ENCODE results near the gene PPP4R3B.

PPP4R3B gene

GRCh38 chr2:55627915-55628314, 10.5 kb upstream of the PPP4R3B start:
- no peak for TF ChIP-seq CTCF (IDR thresholded peaks at IDR 0.05; ENCODE audit: insufficient read depth, low read length, poor library complexity, severe bottlenecking)
- Histone ChIP-seq H3K36me3 (ENCODE audit: control insufficient read depth, insufficient read depth, low read length) (no peaks in the 10 kb centered on the region; the same call in 1 of the 2 replicates), H3K4me3 (replicated peaks; ENCODE audit: low read depth, low read length) (no peak overlapping the region), H3K27me3 (replicated peaks; ENCODE audit: control insufficient read depth, insufficient read depth, low read length) (no peaks in the 10 kb centered on the region)
- DNase-seq (ENCODE audit: extremely low read depth, insufficient read length), result no peak

- Histone ChIP-seq H3K27me3 (replicated peaks; ENCODE audit: control insufficient read depth, insufficient read depth, low read length) (no peaks in the 10 kb centered on the region), H3K4me3 (replicated peaks; ENCODE audit: low read depth, low read length) (no peak overlapping the region), H3K36me3 (ENCODE audit: control insufficient read depth, insufficient read depth, low read length) (no peaks in the 10 kb centered on the region)
- DNase-seq (ENCODE audit: extremely low read depth, insufficient read length), result no peak
- no peak for TF ChIP-seq CTCF (IDR thresholded peaks at IDR 0.05; ENCODE audit: insufficient read depth, low read length, poor library complexity, severe bottlenecking)
Observed at GRCh38 chr2:55621802-55622201, 4.4 kb upstream of the PPP4R3B start.

GRCh38 chr2:55620123-55620779, 2.8 kb upstream of the PPP4R3B start:
- no peaks in the 10 kb centered on the region for H3K36me3 ChIP-seq (ENCODE audit: control insufficient read depth, insufficient read depth, low read length)
- H3K27me3 ChIP-seq (replicated peaks; ENCODE audit: control insufficient read depth, insufficient read depth, low read length), result no peaks in the 10 kb centered on the region
- peak; percentile 61 for TF ChIP-seq CTCF (IDR thresholded peaks at IDR 0.05; ENCODE audit: insufficient read depth, low read length, poor library complexity, severe bottlenecking)
- no peak for DNase-seq (ENCODE audit: extremely low read depth, insufficient read length)
- peak overlapping the region; percentile 25; the same call in 1 of the 2 replicates for H3K4me3 ChIP-seq (replicated peaks; ENCODE audit: low read depth, low read length)

- DNase-seq (ENCODE audit: extremely low read depth, insufficient read length), result peak; percentile 54
- Histone ChIP-seq H3K4me3 (replicated peaks; ENCODE audit: low read depth, low read length) (peak overlapping the region; percentile 100), H3K27me3 (replicated peaks; ENCODE audit: control insufficient read depth, insufficient read depth, low read length) (no peaks in the 10 kb centered on the region), H3K36me3 (ENCODE audit: control insufficient read depth, insufficient read depth, low read length) (no peaks in the 10 kb centered on the region)
- TF ChIP-seq CTCF (IDR thresholded peaks at IDR 0.05; ENCODE audit: insufficient read depth, low read length, poor library complexity, severe bottlenecking), result no peak
Observed at GRCh38 chr2:55618275-55619055, 1.0 kb upstream of the PPP4R3B start.

- TF ChIP-seq CTCF (IDR thresholded peaks at IDR 0.05; ENCODE audit: insufficient read depth, low read length, poor library complexity, severe bottlenecking), result no peak
- Histone ChIP-seq H3K27me3 (replicated peaks; ENCODE audit: control insufficient read depth, insufficient read depth, low read length) (no peaks in the 10 kb centered on the region), H3K4me3 (replicated peaks; ENCODE audit: low read depth, low read length) (peak overlapping the region; percentile 100), H3K36me3 (ENCODE audit: control insufficient read depth, insufficient read depth, low read length) (no peaks in the 10 kb centered on the region)
- DNase-seq (ENCODE audit: extremely low read depth, insufficient read length), result no peak
Observed at GRCh38 chr2:55618025-55618274, 528 bp upstream of the PPP4R3B start.
